Loucy (cell line): Measurements from ENCODE around the gene OSBPL1A.
"Not testable (repeated sequence)": the region's sequence is repeated elsewhere in the genome, so short reads cannot be mapped to it uniquely, and the experiment has no call there.

Source experiments
- H2AFZ ChIP-seq: fragments of 200-600 bp; sonication (generic); 2 replicates; pipeline ENCODE4 v1.6.0; 2016; ENCODE audit warnings: antibody characterized with exemption, mild to moderate bottlenecking, low read length, moderate library complexity
- H3F3A ChIP-seq: fragments of 200-600 bp; 2 replicates; pipeline ENCODE4 v1.6.0; 2016; ENCODE audit warnings: antibody characterized with exemption, low read depth, mild to moderate bottlenecking
- H3K27me3 ChIP-seq: fragments of 200-600 bp; sonication (generic); 2 replicates; pipeline ENCODE4 v1.6.1; 2014; ENCODE audit warnings: low read length, mild to moderate bottlenecking; ENCODE audit not compliant: insufficient read depth, poor library complexity, severe bottlenecking
- H3K36me3 ChIP-seq: fragments of 200-600 bp; sonication (generic); 2 replicates; pipeline ENCODE4 v1.6.1; 2016; ENCODE audit warnings: low read length; ENCODE audit not compliant: insufficient read depth
- H3K4me1 ChIP-seq: fragments of 200-600 bp; sonication (generic); 2 replicates; pipeline ENCODE4 v1.5.1; 2014; ENCODE audit warnings: low read length, mild to moderate bottlenecking; ENCODE audit not compliant: insufficient read depth, poor library complexity, severe bottlenecking
- H3K4me2 ChIP-seq: fragments of 200-600 bp; sonication (generic); 2 replicates; pipeline ENCODE4 v1.6.0; 2014; ENCODE audit warnings: antibody characterized with exemption, low read length, low read depth, mild to moderate bottlenecking; ENCODE audit not compliant: poor library complexity, severe bottlenecking
- H3K4me3 ChIP-seq: fragments of 200-600 bp; sonication (generic); 2 replicates; pipeline ENCODE4 v1.5.1; 2014; ENCODE audit warnings: low read length, mild to moderate bottlenecking, mixed read lengths; ENCODE audit not compliant: poor library complexity, severe bottlenecking
- H3K79me2 ChIP-seq: fragments of 200-600 bp; sonication (generic); 2 replicates; pipeline ENCODE4 v1.6.1; 2014; ENCODE audit warnings: low read length; ENCODE audit not compliant: insufficient read depth
- H3K9ac ChIP-seq: fragments of 200-600 bp; sonication (generic); 2 replicates; pipeline ENCODE4 v1.6.0; 2014; ENCODE audit warnings: mild to moderate bottlenecking, low read depth, low read length, moderate library complexity; ENCODE audit not compliant: poor library complexity, severe bottlenecking
- H3K9me2 ChIP-seq: fragments of 200-600 bp; sonication (generic); replicated peaks from 2 replicates; pipeline ENCODE4 v1.6.1; 2016; ENCODE audit warnings: low read depth, low read length, mixed read lengths
- H3K9me3 ChIP-seq: fragments of 200-600 bp; sonication (generic); 2 replicates; pipeline ENCODE4 v1.6.1; 2014; ENCODE audit warnings: mild to moderate bottlenecking, antibody characterized with exemption, low read length, low read depth; ENCODE audit not compliant: insufficient read depth
- H4K20me1 ChIP-seq: fragments of 200-600 bp; sonication (generic); 2 replicates; pipeline ENCODE4 v1.6.0; 2014; ENCODE audit warnings: antibody characterized with exemption, low read length, mild to moderate bottlenecking; ENCODE audit not compliant: insufficient read depth, poor library complexity, severe bottlenecking
- CTCF ChIP-seq: fragments of 200-600 bp; sonication (generic); conservative IDR thresholded peaks from 2 replicates; pipeline ENCODE4 v1.5.1; 2014; ENCODE audit warnings: mild to moderate bottlenecking, antibody characterized with exemption, low read length
- EZH2phosphoT487 ChIP-seq: fragments of 200-600 bp; IDR thresholded peaks from 2 replicates; pipeline ENCODE4 v1.6.1; 2018; ENCODE audit warnings: antibody characterized with exemption, mild to moderate bottlenecking, moderate library complexity, borderline replicate concordance

OSBPL1A gene

GRCh38 chr18:24378598-24378997, 19.0 kb downstream of the OSBPL1A start:
- H3K4me2 ChIP-seq = no peak overlapping the region
- no peaks in the 10 kb centered on the region for H3K9me3 ChIP-seq
- H3K79me2 ChIP-seq = no peaks in the 10 kb centered on the region
- no peak overlapping the region for H3K9ac ChIP-seq
- no peaks in the 10 kb centered on the region for H4K20me1 ChIP-seq
- no peaks in the 10 kb centered on the region for H3F3A ChIP-seq
- H2AFZ ChIP-seq = no peak overlapping the region
- H3K9me2 ChIP-seq = no peaks in the 10 kb centered on the region
- H3K4me3 ChIP-seq = no peak overlapping the region
- peaks cover 4% of the 10 kb centered on the region; the same call in 1 of the 2 replicates for H3K36me3 ChIP-seq
- H3K27me3 ChIP-seq = no peaks in the 10 kb centered on the region
- no peak for TF ChIP-seq EZH2phosphoT487
- H3K4me1 ChIP-seq = peaks cover 9% of the 10 kb centered on the region

- H3K27me3 ChIP-seq, H2AFZ ChIP-seq, H3F3A ChIP-seq, H3K9me3 ChIP-seq, H4K20me1 ChIP-seq, H3K4me3 ChIP-seq, H3K4me2 ChIP-seq, H3K79me2 ChIP-seq, H3K9ac ChIP-seq, H3K4me1 ChIP-seq, H3K36me3 ChIP-seq, H3K9me2 ChIP-seq: not testable (repeated sequence)
Measured at GRCh38 chr18:24376531-24376930, 21.1 kb downstream of the OSBPL1A start.

- Histone ChIP-seq H3K27me3 (no peaks in the 10 kb centered on the region), H3K79me2 (no peaks in the 10 kb centered on the region), H3K4me3 (no peak overlapping the region), H3K9me2 (no peaks in the 10 kb centered on the region), H4K20me1 (no peaks in the 10 kb centered on the region), H3K9ac (no peak overlapping the region), H3K4me2 (no peak overlapping the region), H3K9me3 (no peaks in the 10 kb centered on the region), H3F3A (no peaks in the 10 kb centered on the region), H2AFZ (no peak overlapping the region), H3K4me1 (peaks cover 8% of the 10 kb centered on the region), H3K36me3 (peaks cover 4% of the 10 kb centered on the region; the same call in 1 of the 2 replicates)
- TF ChIP-seq CTCF = no peak
- TF ChIP-seq EZH2phosphoT487 = no peak
Measured at GRCh38 chr18:24373328-24373727, 24.3 kb downstream of the OSBPL1A start.

GRCh38 chr18:24372279-24372872, 25.2 kb downstream of the OSBPL1A start:
- Histone ChIP-seq H3K9me2 (no peaks in the 10 kb centered on the region), H3K36me3 (peaks cover 8% of the 10 kb centered on the region; the same call in 1 of the 2 replicates)

More at GRCh38 chr18:24372279-24372872, 25.2 kb downstream of the OSBPL1A start:
- Histone ChIP-seq H3K4me2 (no peak overlapping the region), H2AFZ (no peak overlapping the region), H4K20me1 (no peaks in the 10 kb centered on the region), H3F3A (no peaks in the 10 kb centered on the region), H3K79me2 (no peaks in the 10 kb centered on the region), H3K27me3 (no peaks in the 10 kb centered on the region), H3K9ac (no peak overlapping the region), H3K4me1 (peaks cover 8% of the 10 kb centered on the region), H3K9me3 (no peaks in the 10 kb centered on the region), H3K4me3 (no peak overlapping the region)
- no peak for TF ChIP-seq EZH2phosphoT487
- no peak for TF ChIP-seq CTCF
